HG03571 (cell line): ENCODE measurements around the gene MLNR.

Experiments used
- ATAC-seq: cut with Tn5 transposase; IDR thresholded peaks from one replicate; pipeline ENCODE4 v1.9.1; 2021; ENCODE audit not compliant: unreplicated experiment

The MLNR gene, protein sequence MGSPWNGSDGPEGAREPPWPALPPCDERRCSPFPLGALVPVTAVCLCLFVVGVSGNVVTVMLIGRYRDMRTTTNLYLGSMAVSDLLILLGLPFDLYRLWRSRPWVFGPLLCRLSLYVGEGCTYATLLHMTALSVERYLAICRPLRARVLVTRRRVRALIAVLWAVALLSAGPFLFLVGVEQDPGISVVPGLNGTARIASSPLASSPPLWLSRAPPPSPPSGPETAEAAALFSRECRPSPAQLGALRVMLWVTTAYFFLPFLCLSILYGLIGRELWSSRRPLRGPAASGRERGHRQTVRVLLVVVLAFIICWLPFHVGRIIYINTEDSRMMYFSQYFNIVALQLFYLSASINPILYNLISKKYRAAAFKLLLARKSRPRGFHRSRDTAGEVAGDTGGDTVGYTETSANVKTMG

DNA sequence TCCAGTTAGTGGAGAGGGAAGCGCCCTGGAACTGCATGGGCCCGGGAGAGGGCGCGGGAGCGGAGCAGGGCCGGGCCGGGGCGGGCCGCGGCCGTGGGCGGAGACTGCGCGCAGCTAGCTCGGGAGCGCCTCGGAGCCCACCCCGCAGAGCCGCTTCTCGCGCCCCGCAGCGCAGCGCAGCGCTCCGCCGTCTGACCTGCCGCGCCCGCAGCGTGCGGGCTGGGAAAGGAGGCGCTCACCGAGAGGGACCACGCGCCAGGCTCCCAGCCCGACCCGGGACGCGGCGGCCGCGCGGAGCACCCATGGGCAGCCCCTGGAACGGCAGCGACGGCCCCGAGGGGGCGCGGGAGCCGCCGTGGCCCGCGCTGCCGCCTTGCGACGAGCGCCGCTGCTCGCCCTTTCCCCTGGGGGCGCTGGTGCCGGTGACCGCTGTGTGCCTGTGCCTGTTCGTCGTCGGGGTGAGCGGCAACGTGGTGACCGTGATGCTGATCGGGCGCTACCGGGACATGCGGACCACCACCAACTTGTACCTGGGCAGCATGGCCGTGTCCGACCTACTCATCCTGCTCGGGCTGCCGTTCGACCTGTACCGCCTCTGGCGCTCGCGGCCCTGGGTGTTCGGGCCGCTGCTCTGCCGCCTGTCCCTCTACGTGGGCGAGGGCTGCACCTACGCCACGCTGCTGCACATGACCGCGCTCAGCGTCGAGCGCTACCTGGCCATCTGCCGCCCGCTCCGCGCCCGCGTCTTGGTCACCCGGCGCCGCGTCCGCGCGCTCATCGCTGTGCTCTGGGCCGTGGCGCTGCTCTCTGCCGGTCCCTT lies at the start of gene MLNR:
Gene MLNR (plus strand): TSS at position 303 of the 820 bp plus-strand sequence. CDS start 0 bp downstream, at position 303.
- no peak for ATAC-seq

DNA sequence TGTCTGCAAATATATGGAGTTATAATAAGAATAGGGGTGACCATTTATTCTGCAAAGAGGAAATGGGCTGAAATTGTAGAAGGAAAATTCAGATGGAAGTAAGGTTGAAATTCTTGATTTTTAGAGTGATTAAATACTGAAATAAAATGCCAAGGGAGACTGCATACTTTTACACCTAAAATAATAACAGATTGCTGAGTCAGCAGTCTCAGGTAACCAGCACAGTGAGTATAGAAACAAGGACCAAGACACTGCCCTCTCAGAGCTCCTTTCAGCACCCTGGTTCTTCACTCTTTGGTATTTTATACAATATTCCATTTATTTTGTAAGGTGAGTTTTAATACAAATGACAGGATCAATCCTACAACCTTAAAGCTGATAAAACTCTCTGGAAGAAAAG lies 48.8 kb upstream of the MLNR start:
- ATAC-seq, result no peak

DNA sequence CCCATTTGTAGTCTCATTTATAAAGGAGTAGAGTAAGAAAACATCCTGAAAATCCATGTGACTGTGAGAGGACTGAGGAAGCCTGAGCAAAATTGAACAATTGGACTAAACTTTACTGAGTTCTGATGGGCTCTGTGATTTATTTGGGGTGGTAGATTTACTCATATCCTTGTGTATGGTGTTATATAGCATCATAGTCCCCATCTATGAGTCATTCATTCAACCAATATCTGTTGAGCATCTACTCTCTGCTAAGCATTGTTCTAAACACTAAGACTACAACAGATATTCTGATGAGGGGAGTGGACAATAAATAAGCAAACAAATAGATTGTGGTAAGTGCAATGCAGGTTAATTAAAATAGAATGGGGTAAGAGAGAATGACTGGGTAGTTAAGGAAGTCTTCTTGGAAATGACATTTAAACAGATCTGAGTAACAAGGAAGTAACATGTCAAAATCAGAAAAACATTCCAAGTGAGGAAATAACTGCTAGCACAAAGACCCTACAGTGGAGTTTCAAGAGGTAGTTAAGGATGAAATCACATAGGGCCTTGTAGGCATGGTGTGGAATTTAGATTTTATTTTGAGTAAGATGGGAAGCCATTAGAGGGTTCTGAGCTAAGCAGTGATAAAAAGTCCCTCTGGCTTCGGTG lies 36.3 kb upstream of the MLNR start:
- no peak for ATAC-seq

DNA sequence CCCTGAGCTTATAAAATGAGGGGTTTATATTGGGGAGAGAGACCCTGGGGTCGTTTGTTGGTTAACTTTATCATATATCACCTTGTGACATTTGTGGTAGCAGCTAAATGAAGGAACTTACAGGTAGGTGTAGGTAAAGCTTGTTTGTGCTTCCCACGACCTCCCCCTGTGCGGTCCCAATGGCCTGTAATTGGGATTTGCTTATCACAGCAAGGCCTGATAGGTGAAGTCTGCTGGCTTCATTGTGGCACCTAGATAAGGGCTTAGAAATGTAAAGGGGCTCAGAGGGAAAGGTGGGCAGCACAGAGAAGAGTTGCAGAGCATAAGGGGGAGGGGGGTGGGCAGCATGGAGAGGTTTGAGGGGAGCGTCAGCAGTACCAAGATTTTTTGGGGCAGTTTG lies 35.5 kb upstream of the MLNR start:
- ATAC-seq, result no peak

DNA sequence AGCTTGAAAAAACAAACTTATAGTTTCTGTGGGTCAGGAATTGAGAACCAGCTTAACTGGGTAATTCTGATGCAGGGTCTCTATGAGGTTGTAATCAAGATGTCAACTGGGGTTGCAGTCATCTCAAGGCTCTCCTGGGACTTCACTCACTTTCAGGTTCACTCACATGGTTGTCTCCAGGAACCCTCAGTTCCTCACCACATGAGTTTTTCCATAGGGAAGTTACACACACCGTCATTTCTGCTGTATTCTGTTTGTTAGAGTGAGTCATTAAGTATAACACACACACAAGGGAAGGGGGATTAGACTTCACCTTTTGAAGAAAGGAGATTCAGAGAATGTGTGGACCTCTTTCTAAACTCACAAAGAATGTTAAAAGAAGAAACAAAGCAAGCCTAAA lies 34.9 kb upstream of the MLNR start:
- ATAC-seq, result no peak

DNA sequence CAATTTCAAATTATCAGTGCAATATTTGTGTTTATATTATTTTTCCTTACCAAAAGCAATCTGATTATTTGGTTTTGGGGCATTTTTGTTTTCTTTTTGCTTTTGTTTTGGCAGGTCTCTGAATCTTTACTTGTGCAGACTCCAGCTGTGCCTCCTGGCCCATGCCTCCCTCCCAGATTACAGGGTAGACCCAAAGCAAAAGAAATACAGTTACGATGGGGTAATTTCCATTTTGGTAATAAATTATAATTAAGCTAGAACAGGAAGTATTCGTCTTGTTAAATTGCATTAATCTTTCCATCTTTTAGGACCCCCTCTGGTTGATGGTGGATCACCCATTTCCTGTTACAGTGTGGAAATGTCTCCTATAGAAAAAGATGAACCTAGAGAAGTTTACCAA lies 29.2 kb upstream of the MLNR start:
- no peak for ATAC-seq

DNA sequence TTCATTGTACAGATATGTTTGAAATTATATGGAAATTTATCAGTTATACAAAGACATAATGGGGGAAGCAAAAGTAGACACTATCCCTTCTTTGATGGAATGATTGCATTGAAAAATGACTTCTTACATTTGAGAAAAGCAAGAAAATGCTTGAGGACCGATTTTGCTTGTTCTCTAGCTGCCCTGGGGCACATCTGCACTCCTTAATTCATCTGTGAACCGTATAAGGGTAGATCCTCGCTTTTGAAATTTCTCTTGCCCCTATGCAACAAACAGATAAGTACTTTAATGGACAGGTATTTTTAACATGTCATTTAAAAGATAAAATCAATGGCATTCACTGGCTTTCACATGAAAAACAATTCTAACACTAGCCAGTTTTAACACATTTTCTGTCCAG lies 13.5 kb upstream of the MLNR start:
- no peak for ATAC-seq

DNA sequence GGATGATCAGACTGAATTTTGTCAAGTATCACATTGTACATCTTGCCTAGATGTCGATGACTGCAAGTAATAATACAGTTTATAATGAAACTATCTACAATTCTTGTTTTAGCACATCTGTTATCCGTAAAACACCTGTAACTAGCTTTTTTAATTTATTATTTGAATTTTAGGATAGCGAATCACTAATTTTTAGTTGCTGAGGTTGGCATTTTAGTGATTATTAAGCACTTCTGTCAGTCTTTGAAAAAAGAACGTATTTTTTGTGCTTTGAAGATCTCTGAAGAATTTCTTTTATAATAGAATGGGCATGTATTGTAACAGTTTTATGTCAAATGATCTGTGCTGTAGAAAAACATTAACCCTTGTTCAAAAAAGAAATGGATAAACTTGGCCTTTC lies 11.5 kb upstream of the MLNR start:
- no peak for ATAC-seq

DNA sequence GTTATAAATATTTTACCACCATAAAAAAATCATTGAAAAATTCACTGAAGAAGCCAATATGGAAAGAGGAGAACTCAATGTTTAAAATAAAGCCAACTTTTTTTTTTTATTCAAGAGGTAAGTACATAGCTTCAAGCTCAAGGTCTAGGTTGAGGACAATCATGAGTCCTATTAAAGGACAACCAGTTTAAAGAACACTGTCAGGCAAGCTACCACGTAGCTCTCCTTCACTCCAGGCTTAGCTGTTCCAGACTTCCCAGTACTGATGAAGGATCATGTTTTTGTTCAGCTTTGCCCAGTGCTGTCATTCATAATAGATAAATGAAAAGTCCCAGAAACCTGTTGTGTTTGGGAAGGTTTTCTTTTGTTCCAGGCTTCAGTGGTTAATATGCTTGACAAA lies 10.0 kb upstream of the MLNR start:
- no peak for ATAC-seq

DNA sequence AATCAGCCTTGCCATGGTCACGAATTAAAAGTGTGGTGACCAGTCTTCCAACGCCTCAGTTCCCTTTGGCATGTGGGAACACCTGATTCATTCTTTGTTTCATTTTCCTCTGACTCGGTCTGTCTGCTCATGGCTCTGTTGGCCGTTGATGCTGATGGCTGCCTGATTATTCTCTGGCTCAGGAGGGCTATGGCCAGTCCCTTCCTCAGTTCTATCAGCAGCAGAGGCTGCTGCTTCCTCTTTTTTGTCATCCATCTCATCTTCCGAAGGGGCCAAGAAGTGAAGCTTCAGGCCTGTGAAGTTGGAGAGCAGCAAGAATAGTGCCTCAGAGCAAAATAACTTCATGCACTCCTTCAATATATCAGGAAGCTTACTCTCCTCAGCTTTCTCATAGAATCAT lies 9.5 kb upstream of the MLNR start:
- ATAC-seq, result no peak

DNA sequence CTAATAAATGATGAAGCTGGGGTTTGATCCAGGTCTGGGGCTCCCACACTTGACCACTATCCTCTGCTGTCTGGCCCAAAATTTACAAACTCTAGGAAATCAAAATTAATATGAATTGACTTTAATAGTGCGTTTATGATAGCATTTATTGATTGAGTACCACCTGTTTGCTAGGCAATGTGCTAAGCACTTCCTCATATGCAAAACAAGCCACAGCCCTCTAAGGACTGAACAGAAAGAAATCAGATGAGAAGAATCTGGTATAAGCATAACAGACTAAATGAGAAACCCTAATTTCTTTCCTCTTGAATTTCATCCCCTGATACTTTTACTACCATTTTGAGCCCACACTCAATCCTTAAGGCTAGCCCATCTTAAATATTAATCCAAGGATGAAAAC lies 6.6 kb upstream of the MLNR start:
- ATAC-seq, result no peak

DNA sequence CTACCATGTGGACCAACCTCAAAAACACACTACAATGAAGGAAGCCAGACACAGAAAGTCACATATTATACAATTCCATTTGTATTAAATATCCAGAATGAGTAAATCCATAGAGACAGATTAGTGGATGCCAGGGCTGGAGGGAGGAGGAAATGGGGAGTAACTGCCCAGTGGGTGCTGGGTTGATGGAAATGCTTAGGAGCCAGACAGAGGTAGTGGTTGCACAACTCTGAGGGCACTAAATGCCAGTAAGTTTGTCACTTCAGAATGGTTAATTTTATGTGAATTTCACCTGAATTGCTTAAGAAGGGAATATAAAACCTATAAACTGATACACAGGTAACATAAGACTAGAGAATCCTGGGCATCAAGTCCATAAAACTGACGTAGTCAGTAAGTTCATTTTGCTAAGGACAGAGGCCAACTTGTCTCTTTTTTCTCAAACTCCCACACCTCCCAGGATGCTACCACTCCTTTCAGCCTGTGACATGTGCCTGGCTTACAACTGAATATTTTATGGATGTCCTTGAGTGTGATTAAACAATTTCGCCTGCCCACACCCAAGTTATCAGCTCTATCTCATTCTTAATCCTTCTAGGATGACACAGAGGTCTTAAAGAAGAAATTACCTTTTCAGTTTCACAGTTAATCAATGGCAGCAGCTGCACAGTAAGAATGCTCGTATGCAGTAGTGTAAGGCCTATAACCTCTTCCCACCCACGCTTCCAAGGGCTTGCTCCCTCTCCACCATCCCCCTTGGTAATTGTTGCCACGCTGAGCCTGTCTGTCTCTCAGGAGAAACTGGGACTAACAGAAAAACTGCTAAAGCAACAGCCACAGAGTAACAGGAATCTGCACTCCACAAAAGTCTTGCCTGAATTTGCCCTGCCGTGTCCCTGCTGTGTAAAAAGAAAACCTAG lies 5.9 kb upstream of the MLNR start:
- ATAC-seq, result no peak

DNA sequence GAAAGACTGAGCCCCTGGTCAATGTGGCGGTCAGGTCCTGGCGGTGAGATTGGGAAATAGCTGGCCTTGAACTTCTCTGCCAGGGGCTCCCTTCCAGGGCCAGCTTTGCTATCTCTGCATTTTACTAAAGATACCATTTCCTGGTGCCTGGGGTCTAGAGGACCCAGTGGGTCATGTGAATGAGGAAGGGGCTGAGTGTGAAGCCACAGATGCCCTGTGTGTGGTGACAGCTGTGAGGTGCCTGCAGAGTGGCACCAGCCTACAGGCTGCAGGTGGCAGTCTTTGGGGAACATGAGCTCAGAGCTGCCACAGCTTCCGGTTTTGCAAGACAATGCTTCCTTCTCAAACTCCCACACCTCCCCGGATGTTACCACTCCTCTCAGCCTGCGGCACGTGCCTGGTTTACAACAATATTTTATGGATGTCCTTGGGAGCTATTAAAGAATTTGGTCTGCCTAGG lies 5.2 kb upstream of the MLNR start:
- peak; percentile 52 for ATAC-seq

DNA sequence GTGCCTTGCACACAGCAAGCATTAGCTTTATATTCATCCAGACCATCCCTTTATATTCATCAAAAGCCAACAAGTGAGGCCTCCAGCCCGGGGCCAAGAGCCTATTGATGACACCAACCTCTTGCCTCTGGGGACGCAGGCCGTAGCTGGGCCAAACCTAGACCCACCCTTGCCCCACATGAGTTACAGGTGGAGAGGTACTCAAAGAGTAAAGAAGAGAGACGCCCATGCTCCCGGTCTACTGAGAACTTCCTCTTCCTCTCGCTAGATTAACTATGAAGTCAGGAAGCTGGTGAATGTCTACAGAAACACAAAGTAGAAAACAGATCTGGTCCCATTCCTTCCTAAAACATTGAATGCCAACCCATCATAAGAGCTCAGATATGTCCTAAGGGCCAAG lies 3.8 kb upstream of the MLNR start:
- no peak for ATAC-seq

DNA sequence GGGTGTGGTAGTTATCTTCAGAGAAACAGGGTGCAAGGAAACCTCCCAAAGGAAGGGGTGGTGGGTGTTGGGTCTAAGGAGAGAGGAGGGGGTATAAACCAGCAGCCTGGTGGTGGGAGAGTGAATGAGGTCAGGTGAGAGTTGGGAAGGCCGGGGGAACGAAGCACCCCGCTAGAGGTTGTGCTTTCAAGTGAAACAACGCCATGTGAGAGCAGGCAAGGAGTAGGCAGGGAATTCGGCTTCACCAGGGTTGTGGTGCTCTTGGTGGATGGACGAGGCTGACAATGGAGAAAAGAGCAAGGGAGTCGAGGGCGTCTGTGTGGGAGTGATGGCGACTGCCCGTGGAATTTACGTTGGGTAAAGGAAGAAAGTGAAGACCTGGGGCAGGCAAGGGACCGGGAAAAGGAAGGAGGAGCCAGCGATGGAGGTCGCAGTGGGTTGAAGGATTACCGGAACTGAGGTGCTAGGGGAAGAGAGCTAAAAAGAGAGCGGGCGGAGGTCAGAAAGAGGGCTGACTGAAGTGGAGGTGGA lies 2.1 kb upstream of the MLNR start:
- ATAC-seq, result no peak

DNA sequence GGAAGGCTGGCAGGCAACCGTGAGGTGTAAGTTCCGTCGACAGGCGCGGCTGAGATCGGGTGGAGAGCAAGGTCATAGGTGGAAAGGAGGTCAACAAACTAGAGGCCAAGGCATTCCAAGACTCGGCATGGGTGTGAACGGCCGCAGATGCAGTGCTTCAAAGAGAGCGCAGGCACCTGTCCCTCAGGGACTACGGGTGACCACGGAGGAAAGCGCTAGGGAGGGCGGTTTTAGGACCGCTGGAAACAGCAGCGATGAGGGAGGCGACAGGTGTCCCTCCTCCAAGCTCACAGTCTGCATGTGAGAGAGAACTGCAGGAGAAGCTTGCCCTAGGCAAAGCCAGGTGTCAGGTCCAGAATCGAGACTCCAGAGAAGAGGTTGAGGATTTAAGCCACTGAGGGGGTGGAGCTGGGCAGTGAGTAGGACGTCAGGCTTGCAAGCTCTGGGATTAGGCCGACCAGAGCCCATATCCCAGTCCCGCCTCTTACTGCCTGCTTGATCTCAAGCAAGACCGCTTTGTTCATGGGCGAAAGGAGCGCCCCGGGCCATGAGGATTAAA lies 1.6 kb upstream of the MLNR start:
- no peak for ATAC-seq

DNA sequence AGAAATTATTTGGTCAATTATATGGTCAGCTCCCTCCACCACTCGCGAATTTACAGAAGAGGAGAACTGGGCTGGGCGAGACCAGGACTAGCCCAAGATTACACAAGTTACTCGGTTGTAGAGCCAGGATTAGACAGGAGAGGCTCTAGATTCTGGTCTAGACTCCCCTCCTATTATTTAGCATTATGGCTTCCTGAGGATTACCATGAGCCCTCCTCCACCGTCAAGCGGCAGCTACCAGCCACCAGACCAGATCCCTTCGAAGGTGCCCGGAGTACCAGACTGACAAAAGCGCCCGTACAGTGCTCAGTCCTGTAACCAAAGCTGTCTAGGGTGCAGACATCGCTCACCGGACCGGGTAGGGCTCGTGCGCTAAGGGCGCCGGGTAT lies 497 bp upstream of the MLNR start:
- ATAC-seq, result no peak

DNA sequence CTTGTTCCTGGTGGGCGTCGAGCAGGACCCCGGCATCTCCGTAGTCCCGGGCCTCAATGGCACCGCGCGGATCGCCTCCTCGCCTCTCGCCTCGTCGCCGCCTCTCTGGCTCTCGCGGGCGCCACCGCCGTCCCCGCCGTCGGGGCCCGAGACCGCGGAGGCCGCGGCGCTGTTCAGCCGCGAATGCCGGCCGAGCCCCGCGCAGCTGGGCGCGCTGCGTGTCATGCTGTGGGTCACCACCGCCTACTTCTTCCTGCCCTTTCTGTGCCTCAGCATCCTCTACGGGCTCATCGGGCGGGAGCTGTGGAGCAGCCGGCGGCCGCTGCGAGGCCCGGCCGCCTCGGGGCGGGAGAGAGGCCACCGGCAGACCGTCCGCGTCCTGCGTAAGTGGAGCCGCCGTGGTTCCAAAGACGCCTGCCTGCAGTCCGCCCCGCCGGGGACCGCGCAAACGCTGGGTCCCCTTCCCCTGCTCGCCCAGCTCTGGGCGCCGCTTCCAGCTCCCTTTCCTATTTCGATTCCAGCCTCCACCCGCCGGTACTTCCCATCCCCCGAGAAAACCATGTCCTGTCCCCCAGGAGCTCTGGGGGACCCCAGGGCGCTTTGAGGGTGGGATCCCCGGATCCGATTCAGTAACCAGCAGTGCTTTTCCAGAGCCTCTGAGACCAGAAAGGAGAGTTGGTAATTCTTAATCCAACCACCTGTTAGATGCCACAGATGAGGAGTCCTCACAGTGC lies 885 bp downstream of the MLNR start:
- no peak for ATAC-seq

DNA sequence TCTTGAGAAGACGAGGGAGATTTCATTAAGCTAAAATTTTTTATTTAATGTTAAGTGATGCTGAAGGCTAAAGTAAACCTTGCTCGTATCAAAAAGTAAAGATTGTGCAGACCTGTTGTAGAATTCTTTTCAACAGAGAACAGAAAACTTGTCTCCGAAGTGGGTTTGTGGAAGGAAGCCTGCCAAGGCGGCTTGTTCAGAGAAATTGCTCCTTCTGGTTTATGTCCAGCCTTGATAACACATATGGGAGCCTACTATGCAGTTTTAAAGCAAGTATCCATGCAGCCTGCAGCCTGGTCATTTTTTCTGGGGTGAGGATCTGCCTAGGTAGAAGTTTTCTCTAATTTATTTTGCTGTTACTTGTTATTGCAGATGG lies 1.4 kb downstream of the MLNR start:
- no peak for ATAC-seq
